ENCODE data around the gene CCDC172. TPM values are rescaled to one million over a fixed set of nuclear protein-coding genes. Genes with fewer than 3 reads are reported as not detected.

The CCDC172 gene
- total RNA-seq, 1 donor from 2014 or later, result not detected

GRCh38 chr10:116402858-116403257 is 78.6 kb downstream of the CCDC172 start:
- POLR2A ChIA-PET, result no interaction called here
- DNase-seq (no peak), ATAC-seq (ENCODE audit: low read depth) (no peak)
- TF ChIP-seq, protein P1, sequence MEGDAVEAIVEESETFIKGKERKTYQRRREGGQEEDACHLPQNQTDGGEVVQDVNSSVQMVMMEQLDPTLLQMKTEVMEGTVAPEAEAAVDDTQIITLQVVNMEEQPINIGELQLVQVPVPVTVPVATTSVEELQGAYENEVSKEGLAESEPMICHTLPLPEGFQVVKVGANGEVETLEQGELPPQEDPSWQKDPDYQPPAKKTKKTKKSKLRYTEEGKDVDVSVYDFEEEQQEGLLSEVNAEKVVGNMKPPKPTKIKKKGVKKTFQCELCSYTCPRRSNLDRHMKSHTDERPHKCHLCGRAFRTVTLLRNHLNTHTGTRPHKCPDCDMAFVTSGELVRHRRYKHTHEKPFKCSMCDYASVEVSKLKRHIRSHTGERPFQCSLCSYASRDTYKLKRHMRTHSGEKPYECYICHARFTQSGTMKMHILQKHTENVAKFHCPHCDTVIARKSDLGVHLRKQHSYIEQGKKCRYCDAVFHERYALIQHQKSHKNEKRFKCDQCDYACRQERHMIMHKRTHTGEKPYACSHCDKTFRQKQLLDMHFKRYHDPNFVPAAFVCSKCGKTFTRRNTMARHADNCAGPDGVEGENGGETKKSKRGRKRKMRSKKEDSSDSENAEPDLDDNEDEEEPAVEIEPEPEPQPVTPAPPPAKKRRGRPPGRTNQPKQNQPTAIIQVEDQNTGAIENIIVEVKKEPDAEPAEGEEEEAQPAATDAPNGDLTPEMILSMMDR (IDR thresholded peaks at IDR 0.05), result no peak
- Mint-ChIP-seq H3K27ac (no peak overlapping the region), H3K9me3 (peaks cover 3% of the 10 kb centered on the region), H3K27me3 (no peaks in the 10 kb centered on the region), H3K4me3 (no peak overlapping the region), H3K36me3 (ENCODE audit: low read depth) (no peaks in the 10 kb centered on the region), H3K4me1 (no peaks in the 10 kb centered on the region)
- CTCF ChIA-PET, result no interaction called here
- intact Hi-C loops (cut with micrococcal nuclease), result no loop called here

GRCh38 chr10:116403740-116404250 is 79.5 kb downstream of the CCDC172 start:
- Mint-ChIP-seq H3K9me3 (peaks cover 3% of the 10 kb centered on the region), H3K27ac (no peak overlapping the region), H3K36me3 (ENCODE audit: low read depth) (no peaks in the 10 kb centered on the region), H3K4me1 (no peaks in the 10 kb centered on the region), H3K4me3 (no peak overlapping the region), H3K27me3 (no peaks in the 10 kb centered on the region)
- no peak for ATAC-seq (ENCODE audit: low read depth)
- ChIA-PET POLR2A (no interaction called here), CTCF (no interaction called here)
- TF ChIP-seq, protein P1 (IDR thresholded peaks at IDR 0.05), result no peak
- intact Hi-C loops (cut with micrococcal nuclease), result no loop called here
- DNase-seq, result no peak

- H3K4me3 Mint-ChIP-seq, result no peak overlapping the region
- TF ChIP-seq, protein P1 (IDR thresholded peaks at IDR 0.05), result no peak
- H3K4me1 Mint-ChIP-seq, result no peaks in the 10 kb centered on the region
Observed at GRCh38 chr10:116408719-116409118, 84.5 kb downstream of the CCDC172 start.

GRCh38 chr10:116410351-116410750 is 86.1 kb downstream of the CCDC172 start:
- Mint-ChIP-seq H3K4me1 (no peaks in the 10 kb centered on the region), H3K27me3 (peaks cover 2% of the 10 kb centered on the region), H3K27ac (no peak overlapping the region), H3K36me3 (ENCODE audit: low read depth) (no peaks in the 10 kb centered on the region), H3K9me3 (peaks cover 3% of the 10 kb centered on the region), H3K4me3 (no peak overlapping the region)
- POLR2A ChIA-PET, result no interaction called here
- CTCF ChIA-PET, result no interaction called here
- no peak for ATAC-seq (ENCODE audit: low read depth)
- intact Hi-C loops (cut with micrococcal nuclease), result no loop called here
- DNase-seq, result no peak
- TF ChIP-seq, protein P1 (IDR thresholded peaks at IDR 0.05), result no peak

More at GRCh38 chr10:116408719-116409118, 84.5 kb downstream of the CCDC172 start:
- ATAC-seq (ENCODE audit: low read depth), result no peak
- Mint-ChIP-seq H3K27me3 (peaks cover 2% of the 10 kb centered on the region), H3K9me3 (peaks cover 3% of the 10 kb centered on the region), H3K36me3 (ENCODE audit: low read depth) (no peaks in the 10 kb centered on the region), H3K27ac (no peak overlapping the region)
- POLR2A ChIA-PET, result no interaction called here
- CTCF ChIA-PET, result no interaction called here
- intact Hi-C loops (cut with micrococcal nuclease), result no loop called here
- no peak for DNase-seq

GRCh38 chr10:116417821-116418220 is 93.6 kb downstream of the CCDC172 start:
- ATAC-seq (ENCODE audit: low read depth) (no peak), DNase-seq (no peak)
- intact Hi-C loops (cut with micrococcal nuclease), result no loop called here
- H3K27ac Mint-ChIP-seq, result no peak overlapping the region
- H3K36me3 Mint-ChIP-seq (ENCODE audit: low read depth), result no peaks in the 10 kb centered on the region
- no peaks in the 10 kb centered on the region for H3K9me3 Mint-ChIP-seq
- no peaks in the 10 kb centered on the region for H3K27me3 Mint-ChIP-seq
- TF ChIP-seq, protein P1 (IDR thresholded peaks at IDR 0.05), result no peak
- no peak overlapping the region for H3K4me3 Mint-ChIP-seq
- ChIA-PET CTCF (no interaction called here), POLR2A (no interaction called here)
- no peaks in the 10 kb centered on the region for H3K4me1 Mint-ChIP-seq
